ENCODE data around the gene NAT16. TPM values are rescaled to one million over a fixed set of nuclear protein-coding genes. Genes with fewer than 3 reads are reported as not detected.

Gene NAT16
- total and polyA plus RNA-seq, 2 of the 13 experiments (the other 11 are each of a cell fraction or from before 2014, with no cell fraction given): 0.04 TPM; not detected in 1

DNA sequence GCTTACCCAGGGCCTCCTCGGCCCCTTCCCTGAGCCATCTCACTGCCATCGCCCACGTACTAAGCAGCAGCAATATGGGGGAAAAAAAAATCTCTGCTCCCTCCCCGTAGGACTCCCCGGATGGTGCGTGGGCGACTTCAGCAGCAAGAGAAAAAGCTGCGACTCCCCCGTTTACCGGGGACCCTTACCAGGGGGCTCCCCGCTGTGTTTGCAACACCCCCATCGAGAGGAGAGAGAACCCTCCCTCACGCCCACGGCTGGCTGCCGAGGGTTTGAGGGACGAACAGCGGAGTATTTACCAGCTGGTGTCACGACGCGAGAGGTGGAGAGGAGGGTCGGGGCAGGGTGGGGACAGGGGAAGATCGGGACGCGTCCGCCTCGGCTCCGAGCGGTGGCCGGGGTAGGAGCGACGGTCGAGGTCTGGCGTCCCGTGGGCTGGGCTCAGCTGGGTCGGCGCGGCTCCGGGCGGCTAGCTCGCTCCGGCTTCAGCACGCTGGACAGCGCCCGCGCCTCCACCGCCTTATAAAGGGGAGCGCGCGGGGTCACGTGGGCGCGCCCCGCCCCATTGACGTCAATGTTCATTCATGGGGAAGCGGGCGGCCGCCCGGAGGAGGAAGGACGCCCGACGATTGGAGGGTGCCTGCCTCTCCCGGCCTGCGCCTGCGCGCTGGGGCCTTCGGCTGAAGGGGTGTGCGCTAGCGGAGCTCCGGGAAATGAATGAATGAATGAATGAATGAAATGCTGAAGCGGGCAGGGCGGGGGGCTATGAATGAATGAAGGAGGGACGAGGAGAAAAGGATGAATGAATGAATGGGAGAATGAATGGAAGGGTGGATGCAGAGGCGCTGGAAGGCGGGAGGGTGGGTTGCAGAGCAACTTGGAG is 14.8 kb downstream of the NAT16 start, which contains the start of gene VGF (continued):
- TF ChIP-seq FOXC1 (CRISPR knock-in tag; IDR thresholded peaks at IDR 0.05; ENCODE audit: borderline replicate concordance) (peak; percentile 98), ZNF737 (CRISPR knock-in tag; IDR thresholded peaks at IDR 0.05; ENCODE audit: borderline replicate concordance) (peak; percentile 91), ZBTB7A (CRISPR knock-in tag; IDR thresholded peaks at IDR 0.05) (peak; percentile 90), KLF16 (CRISPR knock-in tag; IDR thresholded peaks at IDR 0.05) (peak in 1 of 2 experiments; percentile 100; a peak in 2 of 4 replicates), FOXJ3 (CRISPR knock-in tag; IDR thresholded peaks at IDR 0.05; ENCODE audit: borderline replicate concordance) (peak; percentile 59; the same call in 1 of the 2 replicates), HOXA9 (CRISPR knock-in tag; IDR thresholded peaks at IDR 0.05; ENCODE audit: borderline replicate concordance) (peak; percentile 97), ZNF343 (CRISPR knock-in tag; IDR thresholded peaks at IDR 0.05) (peak; percentile 84; the same call in 1 of the 2 replicates), ZNF251 (CRISPR knock-in tag; IDR thresholded peaks at IDR 0.05) (peak; percentile 80; the same call in 1 of the 2 replicates), ZNF329 (CRISPR knock-in tag; IDR thresholded peaks at IDR 0.05; ENCODE audit: low read depth) (peak; percentile 95), HCFC1 (IDR thresholded peaks at IDR 0.05; ENCODE audit: low read depth, low read length) (no peak; the same call in 1 of the 2 replicates), GATA4 (IDR thresholded peaks at IDR 0.05; ENCODE audit: borderline replicate concordance, low read depth) (no peak; the same call in 1 of the 2 replicates), PHF20 (CRISPR knock-in tag; IDR thresholded peaks at IDR 0.05) (peak; percentile 78), KMT2B (CRISPR knock-in tag; IDR thresholded peaks at IDR 0.05) (peak; percentile 90), CCDC6 (CRISPR knock-in tag; IDR thresholded peaks at IDR 0.05) (peak; percentile 100), GTF3A (CRISPR knock-in tag; conservative IDR thresholded peaks at IDR 0.05) (no peak), EP300 (IDR thresholded peaks at IDR 0.05; ENCODE audit: low read depth in 2 of 2, low read length in 2 of 2) (no peak), EP300 (CRISPR knock-in tag; IDR thresholded peaks at IDR 0.05; ENCODE audit: borderline replicate concordance) (peak; percentile 53; the same call in 1 of the 2 replicates)
- TF ChIP-seq, protein P1, sequence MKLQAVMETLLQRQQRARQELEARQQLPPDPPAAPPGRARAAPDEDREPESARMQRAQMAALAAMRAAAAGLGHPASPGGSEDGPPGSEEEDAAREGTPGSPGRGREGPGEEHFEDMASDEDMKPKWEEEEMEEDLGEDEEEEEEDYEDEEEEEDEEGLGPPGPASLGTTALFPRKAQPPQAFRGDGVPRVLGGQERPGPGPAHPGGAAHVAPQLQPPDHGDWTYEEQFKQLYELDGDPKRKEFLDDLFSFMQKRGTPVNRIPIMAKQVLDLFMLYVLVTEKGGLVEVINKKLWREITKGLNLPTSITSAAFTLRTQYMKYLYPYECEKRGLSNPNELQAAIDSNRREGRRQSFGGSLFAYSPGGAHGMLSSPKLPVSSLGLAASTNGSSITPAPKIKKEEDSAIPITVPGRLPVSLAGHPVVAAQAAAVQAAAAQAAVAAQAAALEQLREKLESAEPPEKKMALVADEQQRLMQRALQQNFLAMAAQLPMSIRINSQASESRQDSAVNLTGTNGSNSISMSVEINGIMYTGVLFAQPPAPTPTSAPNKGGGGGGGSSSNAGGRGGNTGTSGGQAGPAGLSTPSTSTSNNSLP (IDR thresholded peaks at IDR 0.05; ENCODE audit: low read depth, low read length): no peak
- TF ChIP-seq, protein P2, sequence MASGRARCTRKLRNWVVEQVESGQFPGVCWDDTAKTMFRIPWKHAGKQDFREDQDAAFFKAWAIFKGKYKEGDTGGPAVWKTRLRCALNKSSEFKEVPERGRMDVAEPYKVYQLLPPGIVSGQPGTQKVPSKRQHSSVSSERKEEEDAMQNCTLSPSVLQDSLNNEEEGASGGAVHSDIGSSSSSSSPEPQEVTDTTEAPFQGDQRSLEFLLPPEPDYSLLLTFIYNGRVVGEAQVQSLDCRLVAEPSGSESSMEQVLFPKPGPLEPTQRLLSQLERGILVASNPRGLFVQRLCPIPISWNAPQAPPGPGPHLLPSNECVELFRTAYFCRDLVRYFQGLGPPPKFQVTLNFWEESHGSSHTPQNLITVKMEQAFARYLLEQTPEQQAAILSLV (CRISPR knock-in tag; IDR thresholded peaks at IDR 0.05; ENCODE audit: borderline replicate concordance): peak; percentile 100
- TF ChIP-seq, protein P3, sequence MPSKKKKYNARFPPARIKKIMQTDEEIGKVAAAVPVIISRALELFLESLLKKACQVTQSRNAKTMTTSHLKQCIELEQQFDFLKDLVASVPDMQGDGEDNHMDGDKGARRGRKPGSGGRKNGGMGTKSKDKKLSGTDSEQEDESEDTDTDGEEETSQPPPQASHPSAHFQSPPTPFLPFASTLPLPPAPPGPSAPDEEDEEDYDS (CRISPR knock-in tag; IDR thresholded peaks at IDR 0.05): peak; percentile 92
- TF ChIP-seq, protein P4, sequence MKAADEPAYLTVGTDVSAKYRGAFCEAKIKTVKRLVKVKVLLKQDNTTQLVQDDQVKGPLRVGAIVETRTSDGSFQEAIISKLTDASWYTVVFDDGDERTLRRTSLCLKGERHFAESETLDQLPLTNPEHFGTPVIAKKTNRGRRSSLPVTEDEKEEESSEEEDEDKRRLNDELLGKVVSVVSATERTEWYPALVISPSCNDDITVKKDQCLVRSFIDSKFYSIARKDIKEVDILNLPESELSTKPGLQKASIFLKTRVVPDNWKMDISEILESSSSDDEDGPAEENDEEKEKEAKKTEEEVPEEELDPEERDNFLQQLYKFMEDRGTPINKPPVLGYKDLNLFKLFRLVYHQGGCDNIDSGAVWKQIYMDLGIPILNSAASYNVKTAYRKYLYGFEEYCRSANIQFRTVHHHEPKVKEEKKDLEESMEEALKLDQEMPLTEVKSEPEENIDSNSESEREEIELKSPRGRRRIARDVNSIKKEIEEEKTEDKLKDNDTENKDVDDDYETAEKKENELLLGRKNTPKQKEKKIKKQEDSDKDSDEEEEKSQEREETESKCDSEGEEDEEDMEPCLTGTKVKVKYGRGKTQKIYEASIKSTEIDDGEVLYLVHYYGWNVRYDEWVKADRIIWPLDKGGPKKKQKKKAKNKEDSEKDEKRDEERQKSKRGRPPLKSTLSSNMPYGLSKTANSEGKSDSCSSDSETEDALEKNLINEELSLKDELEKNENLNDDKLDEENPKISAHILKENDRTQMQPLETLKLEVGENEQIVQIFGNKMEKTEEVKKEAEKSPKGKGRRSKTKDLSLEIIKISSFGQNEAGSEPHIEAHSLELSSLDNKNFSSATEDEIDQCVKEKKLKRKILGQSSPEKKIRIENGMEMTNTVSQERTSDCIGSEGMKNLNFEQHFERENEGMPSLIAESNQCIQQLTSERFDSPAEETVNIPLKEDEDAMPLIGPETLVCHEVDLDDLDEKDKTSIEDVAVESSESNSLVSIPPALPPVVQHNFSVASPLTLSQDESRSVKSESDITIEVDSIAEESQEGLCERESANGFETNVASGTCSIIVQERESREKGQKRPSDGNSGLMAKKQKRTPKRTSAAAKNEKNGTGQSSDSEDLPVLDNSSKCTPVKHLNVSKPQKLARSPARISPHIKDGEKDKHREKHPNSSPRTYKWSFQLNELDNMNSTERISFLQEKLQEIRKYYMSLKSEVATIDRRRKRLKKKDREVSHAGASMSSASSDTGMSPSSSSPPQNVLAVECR (CRISPR knock-in tag; IDR thresholded peaks at IDR 0.05; ENCODE audit: borderline replicate concordance): peak; percentile 97
